A549 (cell line): ENCODE data around the gene NUP62.

Experiments
- CBX2 ChIP-seq: fragments of 200-600 bp; sonication (generic); IDR thresholded peaks from 2 replicates; pipeline ENCODE4 v1.6.1; 2016; ENCODE audit warnings: low read depth, mild to moderate bottlenecking, borderline replicate concordance
- CBX8 ChIP-seq: fragments of 200-600 bp; sonication (generic); IDR thresholded peaks from 2 replicates; pipeline ENCODE4 v1.6.1; 2016
- CTCF ChIP-seq: fragments of >200 bp; sonication (Bioruptor Twin); formaldehyde crosslinking; IDR thresholded peaks from 3 replicates; pipeline ENCODE4 v1.5.1; 2016
- EP300 ChIP-seq, 2 experiments: fragments of >200 bp; sonication (Bioruptor Twin); formaldehyde crosslinking; IDR thresholded peaks; 2 replicates in 1 of 2; 3 replicates in 1 of 2; pipeline ENCODE4 v1.6.1; 2016 to 2017
- MYC ChIP-seq: IDR thresholded peaks from 2 replicates; pipeline ENCODE4 v1.6.1; 2012; ENCODE audit warnings: mild to moderate bottlenecking, inconsistent platforms, low read length, improper control_type of control experiment, borderline replicate concordance
- POLR2A ChIP-seq: IDR thresholded peaks from 2 replicates; pipeline ENCODE4 v1.6.1; 2012; ENCODE audit warnings: mild to moderate bottlenecking, low read length
- SMC3 ChIP-seq: fragments of >200 bp; sonication (Bioruptor Twin); formaldehyde crosslinking; IDR thresholded peaks from 3 replicates; pipeline ENCODE4 v1.6.1; 2018; ENCODE audit warnings: inconsistent platforms
- USF2 ChIP-seq: fragments of 450-650 bp; IDR thresholded peaks from 2 replicates; pipeline ENCODE4 v1.6.1; 2014; ENCODE audit warnings: antibody characterized with exemption
- TF ChIP-seq, protein P1 (sequence below): IDR thresholded peaks from 2 replicates; pipeline ENCODE4 v1.6.1; 2012

DNA sequence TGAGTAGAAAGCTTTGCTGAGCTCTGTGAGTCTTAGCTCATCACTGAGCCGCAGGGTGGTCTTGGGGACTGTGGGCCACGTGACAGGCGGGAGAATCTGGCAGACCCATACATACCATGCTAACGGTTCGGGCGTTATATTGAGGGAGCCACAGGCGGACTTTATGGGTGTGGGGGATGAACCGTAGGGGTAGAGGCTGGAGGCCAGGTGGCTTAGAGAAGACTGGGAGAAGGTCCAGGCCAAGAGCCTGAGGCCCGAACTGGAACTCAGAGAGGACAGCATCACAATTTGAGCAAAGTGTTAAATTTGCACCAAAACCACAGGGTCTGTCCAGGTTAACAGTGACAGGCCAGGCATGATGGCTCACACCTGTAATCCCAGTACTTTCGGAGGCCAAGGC is 15.6 kb downstream of the NUP62 start:
- TF ChIP-seq EP300 (IDR thresholded peaks at IDR 0.05) (no peak), USF2 (no peak), CTCF (no peak), SMC3 (no peak), POLR2A (no peak), CBX8 (no peak), MYC (no peak), CBX2 (no peak)
- TF ChIP-seq, protein P1, sequence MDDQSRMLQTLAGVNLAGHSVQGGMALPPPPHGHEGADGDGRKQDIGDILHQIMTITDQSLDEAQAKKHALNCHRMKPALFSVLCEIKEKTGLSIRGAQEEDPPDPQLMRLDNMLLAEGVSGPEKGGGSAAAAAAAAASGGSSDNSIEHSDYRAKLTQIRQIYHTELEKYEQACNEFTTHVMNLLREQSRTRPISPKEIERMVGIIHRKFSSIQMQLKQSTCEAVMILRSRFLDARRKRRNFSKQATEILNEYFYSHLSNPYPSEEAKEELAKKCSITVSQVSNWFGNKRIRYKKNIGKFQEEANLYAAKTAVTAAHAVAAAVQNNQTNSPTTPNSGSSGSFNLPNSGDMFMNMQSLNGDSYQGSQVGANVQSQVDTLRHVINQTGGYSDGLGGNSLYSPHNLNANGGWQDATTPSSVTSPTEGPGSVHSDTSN, result no peak
